Gastrocnemius medialis (tissue), 4 donors: Measurements from ENCODE around the gene ADD2.

Experiments
- POLR2A ChIP-seq, 2 donors: fragments of 450-650 bp; IDR thresholded peaks; one replicate each; pipeline ENCODE4 v1.6.1; 2017; ENCODE audit warnings: antibody characterized with exemption in 2 of 2, mild to moderate bottlenecking in 2 of 2, moderate library complexity in 2 of 2
- TF ChIP-seq, protein P1 (sequence below), 5 experiments: fragments of 450-650 bp in 3 of 5; fragments of 200-600 bp in 2 of 5; sonication (generic) in 2 of 5; IDR thresholded peaks in 4 of 5; conservative IDR thresholded peaks in 1 of 5; 1 replicate in 4 of 5; 2 replicates in 1 of 5; pipeline ENCODE4 v1.5.1; 2016 to 2019; ENCODE audit warnings: antibody characterized with exemption in 5 of 5, mild to moderate bottlenecking in 3 of 5, moderate library complexity in 3 of 5

DNA sequence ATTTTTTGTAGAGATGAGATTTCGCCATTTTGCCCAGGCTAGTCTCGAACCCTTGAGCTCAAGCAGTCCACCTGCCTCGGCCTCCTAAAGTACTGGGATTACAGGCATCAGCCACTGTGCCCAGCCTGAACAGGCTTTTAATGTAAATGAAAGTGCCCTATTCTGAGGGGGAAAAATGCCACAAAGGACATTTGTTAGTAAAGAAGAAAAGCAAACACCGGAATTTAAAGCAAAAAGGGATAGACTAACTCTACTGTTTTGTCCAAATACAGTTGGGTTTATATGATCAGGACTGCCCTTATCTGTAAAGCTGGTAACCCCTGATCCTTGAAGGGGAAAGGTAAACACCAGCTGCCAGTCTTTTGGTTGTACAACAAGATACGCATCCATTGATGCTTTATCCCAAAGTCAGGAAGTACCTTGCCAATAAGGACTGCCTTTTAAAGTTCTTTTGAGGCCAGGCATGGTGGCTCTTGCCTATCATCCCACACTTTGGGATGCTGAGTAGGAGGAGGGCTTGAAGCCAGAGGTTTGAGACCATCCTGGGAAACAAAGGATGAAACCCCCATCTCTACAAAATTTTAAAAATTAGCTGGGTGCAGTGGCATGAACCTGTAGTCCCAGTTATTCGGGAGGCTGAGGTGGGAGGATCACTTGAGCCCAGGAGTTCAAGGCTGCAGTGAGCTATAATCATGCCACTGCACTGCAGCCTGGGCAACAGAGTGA lies 39.3 kb upstream of the ADD2 start:
- TF ChIP-seq, protein P1, sequence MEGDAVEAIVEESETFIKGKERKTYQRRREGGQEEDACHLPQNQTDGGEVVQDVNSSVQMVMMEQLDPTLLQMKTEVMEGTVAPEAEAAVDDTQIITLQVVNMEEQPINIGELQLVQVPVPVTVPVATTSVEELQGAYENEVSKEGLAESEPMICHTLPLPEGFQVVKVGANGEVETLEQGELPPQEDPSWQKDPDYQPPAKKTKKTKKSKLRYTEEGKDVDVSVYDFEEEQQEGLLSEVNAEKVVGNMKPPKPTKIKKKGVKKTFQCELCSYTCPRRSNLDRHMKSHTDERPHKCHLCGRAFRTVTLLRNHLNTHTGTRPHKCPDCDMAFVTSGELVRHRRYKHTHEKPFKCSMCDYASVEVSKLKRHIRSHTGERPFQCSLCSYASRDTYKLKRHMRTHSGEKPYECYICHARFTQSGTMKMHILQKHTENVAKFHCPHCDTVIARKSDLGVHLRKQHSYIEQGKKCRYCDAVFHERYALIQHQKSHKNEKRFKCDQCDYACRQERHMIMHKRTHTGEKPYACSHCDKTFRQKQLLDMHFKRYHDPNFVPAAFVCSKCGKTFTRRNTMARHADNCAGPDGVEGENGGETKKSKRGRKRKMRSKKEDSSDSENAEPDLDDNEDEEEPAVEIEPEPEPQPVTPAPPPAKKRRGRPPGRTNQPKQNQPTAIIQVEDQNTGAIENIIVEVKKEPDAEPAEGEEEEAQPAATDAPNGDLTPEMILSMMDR (IDR thresholded peaks at IDR 0.05 in 4 of 5, conservative IDR thresholded peaks at IDR 0.05 in 1 of 5), result no peak
- no peak for TF ChIP-seq POLR2A (IDR thresholded peaks at IDR 0.05)
